GM19025 (cell line): ENCODE measurements around the gene TAPT1.
"Not testable (repeated sequence)": the region's sequence is repeated elsewhere in the genome, so short reads cannot be mapped to it uniquely, and the experiment has no call there.

Source experiments
- ATAC-seq: cut with Tn5 transposase; IDR thresholded peaks from one replicate; pipeline ENCODE4 v1.9.1; 2021; ENCODE audit warnings: mild to moderate bottlenecking, low read depth, moderate library complexity; ENCODE audit not compliant: unreplicated experiment

Gene TAPT1

DNA sequence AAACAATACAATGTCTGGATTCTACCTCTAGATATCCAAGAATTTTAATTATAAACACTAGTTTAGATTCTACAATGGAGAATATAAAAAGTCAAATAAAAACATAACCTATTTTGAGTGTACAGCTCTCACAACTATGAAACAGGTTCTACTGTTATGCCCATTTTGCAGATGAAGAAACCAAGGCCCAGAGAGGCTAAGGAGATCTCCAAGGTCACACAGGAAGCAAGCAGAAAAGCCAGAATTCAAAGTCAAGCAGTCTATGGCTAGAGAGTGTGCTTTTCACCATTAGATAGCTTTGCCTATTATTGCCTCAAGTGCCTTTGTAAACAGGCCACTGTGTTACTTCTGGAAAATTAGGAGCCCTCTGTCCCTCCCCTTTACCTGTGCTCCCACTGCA is 7.3 kb downstream of the TAPT1 start:
- no peak for ATAC-seq

DNA sequence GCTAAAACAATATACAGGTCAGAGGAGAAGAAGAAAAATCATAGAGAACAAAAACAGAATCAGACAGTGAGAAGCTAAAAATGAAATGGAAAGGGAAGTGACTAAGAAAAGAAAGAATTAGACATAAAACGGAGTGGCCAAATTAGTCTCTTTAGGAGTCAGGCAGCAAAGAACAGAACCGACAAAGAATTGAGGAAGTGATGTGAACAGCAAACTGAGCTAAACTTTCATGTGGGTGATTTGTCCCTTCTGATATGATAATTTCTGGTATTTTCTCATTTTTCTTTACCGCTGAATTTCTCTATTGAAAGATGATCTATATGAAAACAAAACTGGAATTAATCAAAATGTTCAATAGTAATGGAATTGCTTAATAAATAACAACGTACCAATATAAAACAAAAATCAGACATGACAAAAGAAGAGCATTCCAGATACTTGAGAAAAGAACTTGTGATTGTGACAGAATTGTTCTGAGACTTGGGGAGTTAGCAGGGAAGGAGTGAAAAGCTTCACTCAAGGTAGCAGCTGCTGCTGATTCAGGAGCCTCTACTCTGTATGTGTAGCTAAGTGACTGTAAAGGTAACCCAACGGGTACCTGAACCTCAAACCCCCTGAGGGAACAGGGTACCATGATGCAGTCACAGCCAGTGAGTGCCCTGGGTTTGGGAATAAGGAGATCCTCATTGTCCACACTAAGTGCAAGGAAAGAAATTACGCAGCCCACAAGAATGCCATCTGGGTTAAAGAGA is 8.8 kb downstream of the TAPT1 start:
- no peak for ATAC-seq

DNA sequence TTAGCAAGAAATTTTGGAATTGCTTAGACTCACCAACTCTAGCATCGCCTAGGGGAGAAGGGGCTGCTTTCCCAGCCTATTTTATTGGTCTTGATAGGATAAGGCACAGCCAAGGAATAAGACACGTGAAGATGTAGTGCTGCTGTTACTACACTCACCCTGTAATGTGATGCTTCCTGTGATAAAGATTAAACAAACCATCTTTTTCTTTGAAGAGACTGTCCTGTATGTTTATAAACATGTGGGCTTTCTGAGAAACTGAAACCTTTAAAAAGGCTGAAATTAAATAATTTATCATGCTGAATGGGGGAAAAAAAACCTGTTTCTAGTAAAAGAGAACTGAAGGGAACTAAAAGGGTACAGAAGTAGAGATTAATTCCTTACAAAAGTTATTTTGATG is 13.2 kb downstream of the TAPT1 start:
- no peak for ATAC-seq

DNA sequence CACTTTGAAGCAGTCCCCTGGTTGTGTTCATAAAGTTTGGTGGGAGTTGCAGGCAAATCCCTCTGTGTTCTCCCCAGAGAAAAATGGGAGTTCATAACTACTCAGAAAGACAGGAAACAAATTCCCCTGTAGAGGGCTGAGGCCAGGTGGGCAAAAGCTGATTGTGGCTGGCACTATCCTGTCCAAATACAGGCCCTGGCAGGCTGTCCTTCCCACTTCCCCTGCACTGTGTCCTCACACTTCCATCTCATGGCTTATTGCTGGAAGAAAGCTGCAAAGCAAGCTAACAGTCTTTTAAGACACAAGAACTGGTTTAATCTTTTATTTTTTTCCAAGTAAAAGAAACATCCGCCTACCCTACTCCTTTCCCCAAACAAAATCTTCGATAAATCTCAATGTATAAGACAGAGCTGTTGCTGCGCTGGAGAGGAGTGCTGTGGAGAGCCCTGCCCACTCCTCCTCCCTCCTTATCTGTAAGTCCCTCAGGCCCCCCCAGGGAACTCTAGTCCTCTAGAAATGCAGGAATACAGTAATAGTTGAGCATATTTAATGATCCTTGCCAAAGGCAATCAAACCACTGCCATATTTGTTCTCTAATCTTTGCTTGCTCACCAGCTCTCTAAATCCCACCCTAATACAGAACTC is 14.0 kb downstream of the TAPT1 start:
- no peak for ATAC-seq

DNA sequence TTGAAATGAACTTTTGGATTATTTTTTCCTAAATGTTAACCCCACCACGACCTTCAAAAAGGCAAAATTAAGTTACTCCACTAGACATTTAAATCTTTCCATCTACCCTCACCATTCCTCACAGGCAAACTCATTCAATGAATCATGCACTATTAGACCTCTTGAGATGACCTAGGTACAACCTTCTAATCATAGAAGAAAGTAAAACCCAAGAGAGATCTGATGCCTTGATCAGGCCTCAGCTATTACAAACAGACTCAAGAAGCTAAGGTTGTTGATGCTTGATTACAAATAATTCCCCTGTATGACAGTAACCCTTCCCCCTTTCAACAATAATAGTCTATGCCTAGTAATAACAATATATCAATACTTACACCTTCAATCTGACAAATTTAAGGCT is 18.9 kb downstream of the TAPT1 start:
- no peak for ATAC-seq

DNA sequence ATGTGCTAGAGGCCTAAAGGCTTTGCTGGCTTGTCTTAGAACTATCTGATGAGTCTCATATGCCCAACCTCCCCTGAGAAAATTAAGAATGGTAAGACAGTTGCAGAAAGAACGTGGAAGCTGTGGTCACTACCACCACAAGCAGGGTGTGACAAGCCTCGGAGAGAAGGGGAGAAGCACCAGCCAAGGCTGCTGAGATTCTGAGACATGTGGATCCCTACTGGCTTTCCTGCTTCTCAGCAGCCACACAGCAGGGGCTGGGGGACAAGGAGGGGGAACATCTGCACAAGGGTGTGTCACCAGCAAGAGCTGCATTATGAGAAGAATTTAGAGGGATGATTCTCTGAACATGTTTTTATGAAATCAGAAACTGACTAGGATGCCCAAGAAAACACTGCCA is 19.4 kb downstream of the TAPT1 start:
- no peak for ATAC-seq

DNA sequence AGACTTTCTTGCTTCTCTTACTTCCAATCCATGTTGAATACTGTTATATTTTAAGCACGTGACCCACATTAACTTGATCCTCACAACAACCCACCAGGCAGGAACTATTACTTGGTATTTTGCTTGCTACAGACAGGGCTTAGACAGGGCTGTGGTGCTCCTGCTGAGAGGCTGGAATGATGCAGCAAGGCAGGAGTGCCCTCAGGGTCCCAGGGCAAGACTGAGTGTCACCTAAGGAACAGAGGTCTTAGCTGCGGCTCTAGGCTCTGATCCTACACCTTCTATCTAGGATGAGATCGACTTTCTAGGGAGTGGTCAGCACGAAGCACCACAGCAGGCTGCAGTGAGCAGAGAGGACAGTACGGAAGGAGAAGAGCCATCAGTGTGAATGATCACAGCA is 20.0 kb downstream of the TAPT1 start:
- no peak for ATAC-seq

DNA sequence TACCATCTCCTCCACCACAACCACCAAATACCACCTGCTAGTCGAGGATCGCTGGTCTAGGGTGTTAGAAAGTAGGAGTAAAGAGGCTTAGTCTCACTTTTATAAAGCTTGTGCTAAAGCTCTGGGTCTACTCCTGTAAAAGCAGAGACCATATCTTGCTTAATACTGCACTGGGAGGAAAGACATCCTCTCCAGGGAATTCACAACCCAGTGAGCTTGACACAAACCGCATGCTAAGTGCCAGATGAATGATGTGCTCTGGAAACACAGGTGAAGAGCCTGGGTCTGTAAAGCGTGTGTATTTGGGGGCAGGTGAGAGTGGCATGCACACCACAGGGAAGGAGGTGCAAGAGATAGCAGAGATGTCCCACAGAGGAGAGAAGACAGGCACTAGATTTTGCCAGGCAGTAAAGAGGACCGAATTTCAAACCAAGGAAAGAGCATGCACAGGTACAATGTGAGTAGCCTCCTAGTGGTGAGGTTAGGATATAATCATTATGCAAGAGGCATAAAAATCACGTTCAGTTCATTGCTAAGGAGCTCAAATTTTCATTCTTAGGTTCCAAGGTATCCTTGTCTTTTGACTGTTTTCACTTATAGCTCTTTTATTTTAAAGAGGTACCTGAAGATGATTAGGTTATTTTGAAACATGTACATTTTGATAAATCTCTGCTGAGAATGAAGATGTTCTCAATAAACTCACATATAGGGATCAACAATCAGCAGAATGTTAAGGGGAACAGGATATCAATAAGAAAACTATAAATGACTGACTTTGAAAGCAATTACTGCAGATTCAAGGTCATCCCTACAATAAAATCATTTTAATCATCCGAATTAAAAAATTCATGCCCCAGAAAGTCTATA is 20.7 kb downstream of the TAPT1 start:
- ATAC-seq, result peak; percentile 78

DNA sequence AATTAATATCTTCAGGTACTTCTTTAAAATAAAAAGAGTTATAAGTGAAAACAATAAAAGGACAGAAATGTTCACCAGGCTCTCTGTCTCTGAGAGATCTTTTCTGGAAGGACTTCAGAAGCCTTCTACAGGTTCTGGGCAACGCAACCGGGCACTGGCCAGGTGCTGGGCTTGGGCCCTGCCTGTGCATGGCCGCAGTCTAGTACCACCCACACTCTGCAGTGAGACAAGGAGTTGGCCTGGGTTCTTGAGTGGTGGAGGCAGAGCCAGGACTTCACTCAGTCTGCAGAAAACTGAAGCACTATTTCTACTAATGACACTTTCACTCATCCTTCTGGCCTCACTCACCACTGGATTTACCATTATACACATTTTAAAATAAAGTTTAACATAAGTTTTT is 21.8 kb downstream of the TAPT1 start:
- ATAC-seq, result no peak

DNA sequence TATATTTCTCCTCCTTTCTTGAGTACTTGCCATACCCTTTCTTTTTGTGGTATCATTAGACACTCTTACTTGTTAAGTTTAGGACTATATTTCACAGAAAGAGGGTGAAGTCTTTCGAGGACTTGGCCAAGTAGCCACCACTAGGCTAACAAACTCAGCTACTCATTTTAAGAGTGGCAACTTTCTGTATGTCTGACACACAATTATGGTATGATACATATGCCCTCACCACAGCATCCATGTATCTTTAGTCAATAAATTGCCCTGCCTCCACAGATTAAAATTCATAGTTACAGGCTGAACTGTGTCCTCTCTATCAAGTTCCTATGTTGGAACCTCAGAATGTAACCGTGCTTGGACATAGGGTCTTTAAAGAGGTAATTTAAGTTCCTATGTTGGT is 23.2 kb downstream of the TAPT1 start:
- ATAC-seq, result no peak

DNA sequence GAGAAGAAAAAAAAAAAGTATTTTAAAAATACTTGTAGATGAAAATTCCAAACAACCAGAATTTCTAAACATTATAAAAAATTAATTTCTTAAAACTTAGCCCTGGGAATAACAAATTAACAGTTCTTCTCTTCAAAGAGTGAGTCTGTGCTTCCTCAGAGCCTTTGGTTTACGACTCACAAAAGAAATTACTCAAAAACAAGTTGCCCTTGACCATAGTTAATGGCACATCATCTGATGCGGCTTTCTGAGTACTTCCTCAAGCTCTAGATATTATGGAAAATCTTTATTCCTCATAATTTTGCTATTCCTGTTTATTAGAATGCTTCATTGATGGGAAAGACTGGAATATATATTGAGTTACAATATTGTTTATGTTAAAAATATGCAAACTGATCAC is 23.7 kb downstream of the TAPT1 start:
- no peak for ATAC-seq

DNA sequence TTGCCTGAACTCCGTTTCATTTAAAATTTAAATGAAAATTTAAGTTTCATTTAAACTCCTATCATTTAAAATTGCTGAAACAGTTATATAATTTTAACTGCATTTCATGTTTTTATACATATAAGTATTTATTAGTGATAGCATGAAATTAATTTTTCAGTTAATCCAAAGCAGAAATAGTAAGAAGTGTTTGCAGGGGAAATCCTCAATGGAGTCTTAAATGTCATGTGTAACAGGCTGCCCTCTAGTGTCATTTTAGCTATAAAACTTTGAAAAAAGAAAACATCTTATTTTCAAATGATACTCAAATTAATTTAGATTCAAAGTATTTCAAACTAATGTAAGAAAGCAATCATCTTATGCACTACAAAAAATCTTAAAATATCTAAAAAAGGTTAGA is 27.2 kb downstream of the TAPT1 start:
- ATAC-seq, result no peak

DNA sequence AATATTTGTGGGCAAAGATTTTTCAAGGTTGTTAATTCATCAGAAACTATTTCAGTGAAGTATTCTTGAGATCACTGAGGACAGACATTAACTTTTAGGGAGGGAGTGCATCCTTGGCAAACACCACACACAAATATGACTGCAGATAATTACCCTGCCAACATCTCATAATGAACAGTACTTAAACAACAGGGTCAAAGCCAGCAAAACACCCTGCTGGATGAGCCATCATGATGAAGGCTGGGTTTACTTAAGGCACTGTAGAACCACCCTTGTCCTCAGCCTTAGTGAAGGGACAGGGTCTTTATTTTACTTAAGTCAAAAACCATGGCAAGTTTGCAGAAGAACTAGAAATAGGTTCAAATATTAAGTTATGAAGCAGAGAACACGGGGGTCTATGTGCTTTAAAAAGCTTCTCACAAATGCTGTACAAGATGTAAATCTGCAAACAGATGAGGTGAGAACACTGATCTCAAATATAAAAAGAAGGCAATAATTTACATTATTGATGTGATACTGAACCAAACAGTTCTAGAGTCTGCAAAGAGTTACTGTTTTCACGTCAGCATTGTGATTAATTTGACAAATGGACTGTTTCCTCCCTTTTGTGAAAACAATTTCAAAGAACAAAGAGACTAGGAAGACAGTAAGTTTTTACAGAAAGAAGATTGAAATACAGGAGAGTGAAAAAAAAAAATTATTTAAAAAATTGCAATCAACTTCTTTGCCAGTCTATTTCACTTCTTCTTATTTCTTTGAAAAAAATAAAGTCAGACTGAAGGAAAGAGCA is 28.2 kb downstream of the TAPT1 start:
- no peak for ATAC-seq

DNA sequence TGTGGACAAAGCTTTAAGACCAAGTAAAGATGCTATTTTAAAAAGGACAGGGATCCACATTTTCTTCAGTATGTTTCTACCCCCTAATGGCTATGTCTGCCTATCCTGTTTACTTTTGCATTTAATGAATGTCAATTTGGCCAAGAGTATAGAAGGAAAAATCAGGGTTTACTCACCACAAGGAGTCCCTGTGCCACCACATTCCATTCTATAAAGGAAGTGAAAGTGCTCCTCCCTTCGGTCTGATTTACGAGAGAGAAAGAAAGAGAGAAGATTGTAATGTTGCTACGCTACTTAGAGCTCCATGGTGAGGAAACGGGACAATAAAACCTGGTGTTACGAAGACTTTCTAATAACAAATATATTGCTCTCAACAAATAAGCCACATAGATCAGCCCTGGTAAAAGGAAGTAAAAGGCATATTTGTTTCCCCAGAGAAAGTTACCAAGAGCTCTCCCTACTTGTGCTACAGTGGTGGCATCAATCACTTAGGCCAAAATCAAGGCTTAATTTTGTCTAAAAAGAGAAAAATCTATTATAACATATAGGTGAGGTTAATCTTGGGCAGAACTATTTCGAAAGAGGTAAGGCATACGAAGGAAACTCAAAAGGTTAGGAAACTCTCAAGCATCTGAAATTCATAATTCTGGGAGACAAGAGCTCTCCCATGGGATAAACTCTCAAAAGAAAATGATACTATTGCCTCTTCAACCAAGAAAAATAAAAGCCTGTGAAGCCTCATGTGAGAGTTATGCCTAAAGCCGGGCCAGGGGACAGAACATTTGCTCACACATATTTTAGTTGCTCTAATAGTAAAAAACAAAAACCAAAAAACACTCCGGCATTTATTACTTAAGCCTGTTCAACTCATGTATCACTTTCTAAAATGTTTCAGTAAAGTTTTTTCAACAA is 29.5 kb downstream of the TAPT1 start:
- ATAC-seq, result no peak

DNA sequence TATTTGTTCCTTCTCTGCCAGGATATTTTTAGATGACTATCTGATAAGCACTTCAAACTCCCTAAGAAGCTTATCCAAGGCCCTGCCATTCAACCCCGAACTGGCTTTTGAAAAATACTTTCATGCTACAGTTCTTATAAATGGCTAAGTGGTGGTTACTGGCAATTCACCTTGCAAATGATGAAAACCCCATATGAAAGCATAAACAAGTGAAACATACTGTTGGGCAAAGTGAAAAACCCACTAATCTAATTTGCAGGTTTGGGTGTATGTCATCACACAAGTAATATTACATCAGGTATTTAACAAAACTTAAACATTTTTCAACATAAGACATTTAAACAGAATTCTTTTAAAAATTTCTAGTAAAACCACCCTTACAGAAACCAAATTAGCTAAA is 31.1 kb downstream of the TAPT1 start:
- no peak for ATAC-seq

DNA sequence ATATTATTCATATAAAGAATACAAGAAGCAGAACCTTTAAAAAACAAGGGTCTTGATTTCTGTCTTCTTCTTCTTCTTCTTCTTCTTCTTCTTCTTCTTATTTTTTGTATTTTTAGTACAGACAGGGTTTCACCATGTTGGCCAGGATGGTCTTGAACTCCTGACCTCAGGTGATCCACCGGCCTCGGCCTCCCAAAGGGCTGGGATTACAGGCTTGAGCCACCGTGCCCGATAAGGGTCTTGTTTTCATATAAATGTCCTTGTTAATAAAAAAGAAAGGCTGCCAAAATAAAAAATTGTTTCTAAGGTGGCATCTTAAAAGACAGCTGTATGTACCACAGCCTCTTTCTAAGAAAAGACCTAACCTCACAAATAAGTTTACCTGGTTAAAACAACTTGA is 31.5 kb downstream of the TAPT1 start:
- ATAC-seq, result not testable (repeated sequence)

DNA sequence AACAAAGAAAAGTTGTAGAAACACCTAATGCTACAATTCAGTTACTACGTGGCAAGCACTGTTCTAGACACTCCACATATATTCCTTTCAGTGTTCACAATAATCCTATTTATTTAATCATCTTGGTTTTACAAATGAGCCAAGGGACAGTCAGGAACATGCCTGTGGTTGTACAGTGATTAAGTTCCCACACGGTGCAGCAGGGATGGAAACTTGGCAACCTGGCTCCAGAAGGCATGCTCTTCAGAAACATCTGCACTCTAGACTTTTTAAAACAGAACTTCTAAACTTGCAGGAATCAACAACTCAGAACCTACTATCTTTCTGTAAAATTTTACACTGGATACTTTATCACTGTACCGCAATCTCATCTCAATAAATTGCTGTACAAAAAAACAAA is 32.1 kb downstream of the TAPT1 start:
- ATAC-seq, result no peak

DNA sequence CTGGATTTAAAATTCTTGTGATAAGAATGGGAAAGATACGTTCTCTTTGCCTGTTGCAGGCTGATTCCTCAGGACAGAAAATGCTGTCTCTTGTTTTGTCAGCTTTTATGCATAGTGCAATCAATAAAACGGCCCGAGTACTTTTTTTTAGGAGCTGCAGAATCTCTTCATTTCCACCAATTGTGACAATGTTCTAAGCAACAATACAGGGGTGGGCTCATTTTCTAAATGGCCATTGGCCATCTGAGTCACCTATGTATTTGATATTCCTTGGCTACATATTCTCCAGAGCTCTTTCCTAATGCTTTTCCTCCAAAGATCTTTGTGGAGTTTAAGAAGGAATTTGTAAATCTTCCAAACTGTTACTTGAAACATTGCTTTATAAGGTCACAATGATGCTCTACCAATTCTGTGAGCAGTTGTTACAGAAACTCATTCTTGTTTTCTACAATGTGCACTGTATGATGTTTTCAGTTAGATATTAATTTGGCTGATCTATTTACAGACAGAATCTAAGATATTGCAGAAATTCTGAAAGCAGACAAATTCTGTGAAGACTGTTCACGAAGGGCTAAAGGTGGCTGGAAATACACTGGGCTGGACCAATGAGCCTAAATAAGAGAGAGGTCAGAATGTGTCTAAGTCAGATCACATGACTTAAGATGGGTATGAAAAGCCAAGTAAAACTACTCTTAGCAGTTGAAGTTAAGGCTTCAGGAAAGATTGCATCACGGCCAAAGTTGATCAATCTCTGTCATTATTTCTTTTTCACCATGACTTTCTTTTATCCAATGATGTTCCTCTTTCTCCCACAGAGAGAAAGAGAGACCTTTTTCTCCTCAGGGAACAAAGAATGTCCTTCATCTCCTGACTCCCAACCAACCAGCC is 33.4 kb downstream of the TAPT1 start:
- no peak for ATAC-seq

DNA sequence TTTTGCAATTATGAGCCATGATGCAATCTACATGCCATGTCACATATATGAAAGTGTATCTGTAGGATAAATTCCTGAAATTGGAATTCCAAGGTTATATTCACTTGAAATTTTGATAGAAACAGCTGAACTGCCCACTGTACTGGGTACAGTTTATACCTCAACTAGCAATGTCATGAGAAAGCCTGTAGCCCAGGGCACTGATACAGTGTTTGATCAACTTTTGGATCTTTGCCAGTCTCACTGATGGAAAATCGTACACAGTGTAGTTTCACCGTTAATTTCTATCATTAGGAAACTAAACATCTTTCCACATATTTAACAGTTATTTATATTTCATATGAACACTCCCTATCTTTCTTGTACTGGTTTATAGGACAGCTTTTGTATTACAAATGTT is 34.2 kb downstream of the TAPT1 start:
- no peak for ATAC-seq
